ENCODE measurements around the gene PACC1. TPM values are rescaled to one million over a fixed set of nuclear protein-coding genes. Genes with fewer than 3 reads are reported as not detected.

The PACC1 gene
- total and polyA plus RNA-seq, 10 of the 15 experiments (the other 5 are each of a cell fraction or from before 2014, with no cell fraction given) = 16.1 to 29.7 (median 19.3) TPM

DNA sequence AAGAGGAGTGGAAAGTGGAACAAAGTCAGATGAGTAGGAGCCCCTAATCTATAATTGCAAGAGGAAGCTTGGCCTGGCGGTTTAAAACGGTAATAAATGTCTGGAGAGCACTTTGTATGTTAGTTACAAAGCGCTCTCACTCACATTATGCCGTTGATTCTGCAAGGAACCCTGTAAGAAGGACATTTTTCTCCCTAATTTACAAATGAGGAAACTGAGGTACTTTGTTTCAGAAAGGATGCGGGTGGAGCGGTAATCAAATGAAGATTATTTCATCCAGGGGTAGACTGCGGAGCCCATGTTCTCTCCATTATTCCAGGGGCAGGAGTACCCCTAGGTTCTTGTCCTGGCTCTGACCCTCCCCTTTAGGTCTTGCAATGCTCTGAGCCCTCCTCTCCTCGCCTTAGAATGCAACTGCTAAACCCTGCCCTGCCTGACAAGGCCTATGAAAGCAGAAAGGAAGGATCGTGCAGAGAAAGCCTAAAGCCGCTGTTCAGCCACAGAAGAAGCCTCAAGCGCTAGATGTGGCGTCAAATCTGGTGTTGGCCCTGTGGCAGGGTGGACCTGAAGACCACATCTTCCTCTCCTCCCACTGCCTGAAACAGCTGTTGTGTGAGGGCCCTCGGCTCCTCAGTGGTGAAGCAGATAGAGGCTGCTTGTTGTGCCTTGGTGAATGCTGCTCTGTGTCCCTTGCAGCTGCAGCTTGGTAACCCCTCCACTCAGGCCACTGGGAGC is 588 bp upstream of the PACC1 start (continued):
- 0 out of 2 replicates have a peak, but pooled peaks have one; percentile 48 for TF ChIP-seq ASH2L (IDR thresholded peaks at IDR 0.05; ENCODE audit: borderline replicate concordance, low read depth)
- 0 out of 2 replicates have a peak, but pooled peaks have one; percentile 26 for TF ChIP-seq CBFB (IDR thresholded peaks at IDR 0.05; ENCODE audit: low read depth)
- TF ChIP-seq SUPT20H (IDR thresholded peaks at IDR 0.05; ENCODE audit: borderline replicate concordance, control insufficient read depth, low read depth, low read length) = no peak
- TF ChIP-seq HDGF (IDR thresholded peaks at IDR 0.05) = no peak

DNA sequence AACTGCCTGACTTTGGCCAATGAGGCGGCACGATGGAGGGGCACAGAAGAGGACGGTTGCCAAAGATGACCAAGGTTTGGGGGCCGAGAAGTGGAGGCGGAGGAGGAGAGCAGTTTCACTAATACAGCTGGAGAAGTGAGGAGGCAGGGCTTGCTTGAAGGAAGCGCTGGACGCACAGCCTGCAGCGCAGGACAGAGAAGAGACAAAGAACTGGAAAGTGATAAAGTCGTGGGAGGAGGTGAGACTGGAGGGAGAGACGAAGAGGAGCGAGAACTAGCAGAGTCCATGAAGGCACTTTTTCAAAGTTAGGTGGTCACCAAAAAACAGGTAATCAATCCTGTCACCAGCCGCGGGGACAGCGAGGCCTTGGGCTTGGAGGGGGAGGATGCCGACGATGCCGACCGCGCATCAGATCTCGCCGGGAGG is 771 bp downstream of the PACC1 start:
- no peaks in the 10 kb centered on the region for H4K20me1 ChIP-seq (ENCODE audit: control insufficient read depth, insufficient read depth)
- H3K9me3 ChIP-seq (replicated peaks; ENCODE audit: control insufficient read depth, insufficient read depth, low read length) = no peaks in the 10 kb centered on the region
- in situ Hi-C loops (cut with MboI) (no loop called here), intact Hi-C loops (cut with micrococcal nuclease; ENCODE audit: unreplicated experiment) (loop anchor here (2.0 to 5.0 kb wide), 2 partner anchors 43 to 127 kb away; partner anchors contain the start of gene PPP2R5A)
- DNase-seq (ENCODE audit: low read depth, low spot score) (no peak), FAIRE-seq (no peak), ATAC-seq (peak; percentile 49)
- peak in 1 of 2 experiments; percentile 1; a peak in 1 of 3 replicates for TF ChIP-seq EGR1 (IDR thresholded peaks at IDR 0.05; ENCODE audit: borderline replicate concordance in 1 of 2, low read depth in 2 of 2, low read length in 2 of 2)
- TF ChIP-seq CHD4 (IDR thresholded peaks at IDR 0.05) = no peak
- TF ChIP-seq ZNF384 (IDR thresholded peaks at IDR 0.05; ENCODE audit: borderline replicate concordance, low read depth, low read length) = no peak
- no peak for TF ChIP-seq CEBPB (IDR thresholded peaks at IDR 0.05; ENCODE audit: borderline replicate concordance in 1 of 2, low read depth in 2 of 2, low read length in 2 of 2)
- TF ChIP-seq, protein P1, sequence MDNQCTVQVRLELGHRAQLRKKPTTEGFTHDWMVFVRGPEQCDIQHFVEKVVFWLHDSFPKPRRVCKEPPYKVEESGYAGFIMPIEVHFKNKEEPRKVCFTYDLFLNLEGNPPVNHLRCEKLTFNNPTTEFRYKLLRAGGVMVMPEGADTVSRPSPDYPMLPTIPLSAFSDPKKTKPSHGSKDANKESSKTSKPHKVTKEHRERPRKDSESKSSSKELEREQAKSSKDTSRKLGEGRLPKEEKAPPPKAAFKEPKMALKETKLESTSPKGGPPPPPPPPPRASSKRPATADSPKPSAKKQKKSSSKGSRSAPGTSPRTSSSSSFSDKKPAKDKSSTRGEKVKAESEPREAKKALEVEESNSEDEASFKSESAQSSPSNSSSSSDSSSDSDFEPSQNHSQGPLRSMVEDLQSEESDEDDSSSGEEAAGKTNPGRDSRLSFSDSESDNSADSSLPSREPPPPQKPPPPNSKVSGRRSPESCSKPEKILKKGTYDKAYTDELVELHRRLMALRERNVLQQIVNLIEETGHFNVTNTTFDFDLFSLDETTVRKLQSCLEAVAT (IDR thresholded peaks at IDR 0.05) = 0 out of 2 replicates have a peak, but pooled peaks have one; percentile 29
- 0 out of 2 replicates have a peak, but pooled peaks have one; percentile 54 for TF ChIP-seq NBN (IDR thresholded peaks at IDR 0.05)
- no peak for TF ChIP-seq FOXM1 (IDR thresholded peaks at IDR 0.05; ENCODE audit: low read depth, low read length)
- TF ChIP-seq RAD51 (IDR thresholded peaks at IDR 0.05) = no peak
- no peak for TF ChIP-seq TCF7 (IDR thresholded peaks at IDR 0.05; ENCODE audit: borderline replicate concordance)
- peak in 1 of 2 experiments; percentile 9; a peak in 1 of 4 replicates for TF ChIP-seq IKZF2 (IDR thresholded peaks at IDR 0.05)
- peak overlapping the region; percentile 99 for H3K4me2 ChIP-seq (ENCODE audit: control insufficient read depth, insufficient read depth)
- peaks cover 20% of the 10 kb centered on the region for H3K4me1 ChIP-seq (ENCODE audit: control insufficient read depth, insufficient read depth, low read length)
- peak overlapping the region; percentile 45 for H3K27ac ChIP-seq (ENCODE audit: control insufficient read depth, insufficient read depth)
- no peaks in the 10 kb centered on the region for H3K27me3 ChIP-seq (replicated peaks in 1 of 2; ENCODE audit: control insufficient read depth in 2 of 2, insufficient read depth in 2 of 2, low read length in 1 of 2)
- peak overlapping the region; percentile 81 for H3K4me3 ChIP-seq
- BruUV-seq (replicated peaks) = no TSS peak
- H3K9ac ChIP-seq (ENCODE audit: control insufficient read depth, insufficient read depth, low read length) = peak overlapping the region; percentile 49
- WGBS (ENCODE audit: insufficient coverage, insufficient replicate concordance, low lambda C conversion rate, missing lambda C conversion rate) = 18% methylated on average over 21 of the region's 21 CpGs
- H3K36me3 ChIP-seq (ENCODE audit: control insufficient read depth in 2 of 2, insufficient read depth in 2 of 2, low read length in 1 of 2) = peaks cover 7 to 13% of the 10 kb centered on the region in 2 experiments
- peaks cover 32% of the 10 kb centered on the region for H3K79me2 ChIP-seq (ENCODE audit: control insufficient read depth, insufficient read depth, low read length)
- ChIA-PET POLR2A (interaction anchor here (1.7 to 2.4 kb wide), 2 partner anchors 18 to 378 kb away, joined by 4 to 10 read pairs; partner anchors contain the start of genes DTL, INTS7 and NENF), RAD21 (ENCODE audit: unreplicated experiment) (interaction anchor here (0.9 to 3.6 kb wide), 2 partner anchors 42 to 343 kb away, joined by 3 to 16 read pairs; no protein-coding TSS in a partner anchor), CTCF (interaction anchor here (1.0 to 5.9 kb wide), 2 partner anchors 43 to 342 kb away, joined by 3 to 36 read pairs; no protein-coding TSS in a partner anchor), SMC1A (ENCODE audit: uncharacterized antibody, unreplicated experiment) (interaction anchor here (1.1 to 1.4 kb wide), 2 partner anchors 42 to 378 kb away, joined by 4 to 6 read pairs; partner anchors contain the start of gene DTL)
- peak overlapping the region; percentile 94 for H2AFZ ChIP-seq (ENCODE audit: control insufficient read depth, low read depth, low read length)
